ENCODE data around the gene ENPP4. TPM values are rescaled to one million over a fixed set of nuclear protein-coding genes. Genes with fewer than 3 reads are reported as not detected.

ENPP4 gene
- total RNA-seq, 4 donors from 2014 or later, result 2.2 to 11.0 (median 5.4) TPM

GRCh38 chr6:46134216-46134615 is 4.4 kb downstream of the ENPP4 start:
- no peaks in the 10 kb centered on the region for H3K27me3 ChIP-seq
- TF ChIP-seq EP300 (IDR thresholded peaks at IDR 0.05) (no peak), POLR2A (IDR thresholded peaks at IDR 0.05) (no peak), CTCF (IDR thresholded peaks at IDR 0.05) (no peak), POLR2AphosphoS5 (IDR thresholded peaks at IDR 0.05) (no peak)
- WGBS, result 76% methylated on average over 2 of the region's 2 CpGs

GRCh38 chr6:46135176-46135575 is 5.4 kb downstream of the ENPP4 start:
- H3K4me3 ChIP-seq, result no peak overlapping the region
- no peaks in the 10 kb centered on the region for H3K36me3 ChIP-seq
- H3K9me3 ChIP-seq, result no peaks in the 10 kb centered on the region
- no peak overlapping the region for H3K27ac ChIP-seq
- TF ChIP-seq POLR2A (IDR thresholded peaks at IDR 0.05) (no peak), CTCF (IDR thresholded peaks at IDR 0.05) (no peak), POLR2AphosphoS5 (IDR thresholded peaks at IDR 0.05) (no peak), EP300 (IDR thresholded peaks at IDR 0.05) (no peak)
- H3K27me3 ChIP-seq, result no peaks in the 10 kb centered on the region
- WGBS, result 85% methylated on average over 1 of the region's 1 CpG
- DNase-seq (ENCODE audit: low spot score in 2 of 2), result no peak
- no peaks in the 10 kb centered on the region for H3K4me1 ChIP-seq

More at GRCh38 chr6:46134216-46134615, 4.4 kb downstream of the ENPP4 start:
- H3K36me3 ChIP-seq, result no peaks in the 10 kb centered on the region
- H3K4me1 ChIP-seq, result peaks cover 5% of the 10 kb centered on the region
- H3K27ac ChIP-seq, result no peak overlapping the region
- H3K9me3 ChIP-seq, result no peaks in the 10 kb centered on the region
- no peak for DNase-seq (ENCODE audit: low spot score in 2 of 2)
- H3K4me3 ChIP-seq, result no peak overlapping the region

- H3K9me3 ChIP-seq, result no peaks in the 10 kb centered on the region
- no peaks in the 10 kb centered on the region for H3K4me1 ChIP-seq
- no peaks in the 10 kb centered on the region for H3K27me3 ChIP-seq
- DNase-seq (ENCODE audit: low spot score in 2 of 2), result no peak
- H3K27ac ChIP-seq, result no peak overlapping the region
- no peak overlapping the region for H3K4me3 ChIP-seq
- no peaks in the 10 kb centered on the region for H3K36me3 ChIP-seq
- WGBS, result 72% methylated on average over 2 of the region's 2 CpGs
- TF ChIP-seq POLR2AphosphoS5 (IDR thresholded peaks at IDR 0.05) (no peak), POLR2A (IDR thresholded peaks at IDR 0.05) (no peak), CTCF (IDR thresholded peaks at IDR 0.05) (no peak), EP300 (IDR thresholded peaks at IDR 0.05) (no peak)
These were observed 7.0 kb downstream of the ENPP4 start for GRCh38 chr6:46136831-46137230.

GRCh38 chr6:46137387-46137786 is 7.6 kb downstream of the ENPP4 start:
- 68% methylated on average over 2 of the region's 2 CpGs for WGBS
- no peaks in the 10 kb centered on the region for H3K4me1 ChIP-seq
- DNase-seq (ENCODE audit: low spot score in 2 of 2), result no peak
- no peaks in the 10 kb centered on the region for H3K36me3 ChIP-seq
- TF ChIP-seq CTCF (IDR thresholded peaks at IDR 0.05) (no peak), EP300 (IDR thresholded peaks at IDR 0.05) (no peak), POLR2AphosphoS5 (IDR thresholded peaks at IDR 0.05) (no peak), POLR2A (IDR thresholded peaks at IDR 0.05) (no peak)
- H3K27me3 ChIP-seq, result no peaks in the 10 kb centered on the region
- H3K4me3 ChIP-seq, result no peak overlapping the region
- H3K27ac ChIP-seq, result no peak overlapping the region
- H3K9me3 ChIP-seq, result no peaks in the 10 kb centered on the region

GRCh38 chr6:46138281-46138680 is 8.5 kb downstream of the ENPP4 start:
- Histone ChIP-seq H3K36me3 (no peaks in the 10 kb centered on the region), H3K4me3 (no peak overlapping the region), H3K9me3 (no peaks in the 10 kb centered on the region), H3K27ac (no peak overlapping the region), H3K4me1 (no peaks in the 10 kb centered on the region), H3K27me3 (no peaks in the 10 kb centered on the region)
- DNase-seq (ENCODE audit: low spot score in 2 of 2), result no peak
- no peak for TF ChIP-seq CTCF (IDR thresholded peaks at IDR 0.05)
- 89% methylated on average over 1 of the region's 1 CpG for WGBS
